C4-2B (cell line): Measurements from ENCODE around the gene ZNF821.

Experiments used
- CTCF ChIP-seq: fragments of 450-650 bp; conservative IDR thresholded peaks from 2 replicates; pipeline ENCODE4 v1.5.1; 2017; ENCODE audit warnings: mild to moderate bottlenecking
- ZFX ChIP-seq: fragments of 450-650 bp; IDR thresholded peaks from 2 replicates; pipeline ENCODE4 v1.6.1; 2017

- no peak for TF ChIP-seq CTCF
- no peak for TF ChIP-seq ZFX
Observed at GRCh38 chr16:71902656-71903365, 18.8 kb upstream of the ZNF821 start.
